ENCODE results near the gene ABCC3. TPM values are rescaled to one million over a fixed set of nuclear protein-coding genes. Genes with fewer than 3 reads are reported as not detected.

ABCC3 gene
- total RNA-seq, 2 donors from 2014 or later: 0.22 to 0.91 TPM

DNA sequence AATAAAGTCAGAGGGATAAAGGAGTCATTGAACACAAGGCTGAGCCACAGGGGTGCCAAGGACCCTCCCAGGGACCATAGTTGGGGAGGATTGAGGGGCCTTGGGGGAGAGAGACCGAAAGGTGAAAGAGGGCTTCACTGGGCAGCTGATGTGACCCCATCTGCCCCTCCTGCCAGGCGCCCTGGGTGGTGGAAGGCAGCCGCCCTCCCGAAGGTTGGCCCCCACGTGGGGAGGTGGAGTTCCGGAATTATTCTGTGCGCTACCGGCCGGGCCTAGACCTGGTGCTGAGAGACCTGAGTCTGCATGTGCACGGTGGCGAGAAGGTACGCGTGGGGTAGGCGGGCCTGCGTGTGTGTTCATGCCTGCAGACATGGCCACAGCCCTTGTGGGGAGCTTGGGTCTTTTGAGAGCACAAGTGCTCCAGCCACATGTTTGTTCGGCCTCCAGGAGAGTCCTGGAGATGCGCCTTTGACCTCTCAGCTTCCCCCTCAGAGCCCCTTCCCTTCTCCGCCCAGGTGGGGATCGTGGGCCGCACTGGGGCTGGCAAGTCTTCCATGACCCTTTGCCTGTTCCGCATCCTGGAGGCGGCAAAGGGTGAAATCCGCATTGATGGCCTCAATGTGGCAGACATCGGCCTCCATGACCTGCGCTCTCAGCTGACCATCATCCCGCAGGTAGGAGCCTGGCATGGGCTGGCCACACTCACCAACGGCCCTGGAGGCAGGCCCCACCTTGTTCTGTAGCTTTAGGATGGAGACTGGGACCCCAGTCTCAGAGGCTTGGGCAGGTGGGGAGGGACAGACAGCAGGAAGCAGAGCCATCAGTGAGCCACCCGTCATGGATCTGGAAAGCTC lies 49.0 kb downstream of the ABCC3 start:
- no peaks in the 10 kb centered on the region for H3K27me3 Mint-ChIP-seq (ENCODE audit: insufficient read depth)
- H3K4me1 Mint-ChIP-seq: peaks cover 18% of the 10 kb centered on the region
- Histone ChIP-seq H3K4me3 (ENCODE audit: low read length) (no peak overlapping the region), H3K9ac (ENCODE audit: extremely low read depth, low read length, poor library complexity, severe bottlenecking) (no peak overlapping the region), H3K4me1 (ENCODE audit: control insufficient read depth, insufficient read depth, low read length) (peaks cover 8% of the 10 kb centered on the region), H3K36me3 (ENCODE audit: control insufficient read depth, insufficient read depth, low read length) (no peaks in the 10 kb centered on the region), H3K27ac (ENCODE audit: low read depth, low read length) (no peak overlapping the region), H3K9me3 (ENCODE audit: control insufficient read depth, low read length) (no peaks in the 10 kb centered on the region), H3K27me3 (ENCODE audit: control insufficient read depth, insufficient read depth, low read length, poor library complexity, severe bottlenecking) (no peaks in the 10 kb centered on the region)
- peak overlapping the region; percentile 29 for H3K27ac Mint-ChIP-seq
- TF ChIP-seq, protein P1, sequence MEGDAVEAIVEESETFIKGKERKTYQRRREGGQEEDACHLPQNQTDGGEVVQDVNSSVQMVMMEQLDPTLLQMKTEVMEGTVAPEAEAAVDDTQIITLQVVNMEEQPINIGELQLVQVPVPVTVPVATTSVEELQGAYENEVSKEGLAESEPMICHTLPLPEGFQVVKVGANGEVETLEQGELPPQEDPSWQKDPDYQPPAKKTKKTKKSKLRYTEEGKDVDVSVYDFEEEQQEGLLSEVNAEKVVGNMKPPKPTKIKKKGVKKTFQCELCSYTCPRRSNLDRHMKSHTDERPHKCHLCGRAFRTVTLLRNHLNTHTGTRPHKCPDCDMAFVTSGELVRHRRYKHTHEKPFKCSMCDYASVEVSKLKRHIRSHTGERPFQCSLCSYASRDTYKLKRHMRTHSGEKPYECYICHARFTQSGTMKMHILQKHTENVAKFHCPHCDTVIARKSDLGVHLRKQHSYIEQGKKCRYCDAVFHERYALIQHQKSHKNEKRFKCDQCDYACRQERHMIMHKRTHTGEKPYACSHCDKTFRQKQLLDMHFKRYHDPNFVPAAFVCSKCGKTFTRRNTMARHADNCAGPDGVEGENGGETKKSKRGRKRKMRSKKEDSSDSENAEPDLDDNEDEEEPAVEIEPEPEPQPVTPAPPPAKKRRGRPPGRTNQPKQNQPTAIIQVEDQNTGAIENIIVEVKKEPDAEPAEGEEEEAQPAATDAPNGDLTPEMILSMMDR (conservative IDR thresholded peaks at IDR 0.05): no peak
- H3K4me3 Mint-ChIP-seq: no peak overlapping the region
- no peaks in the 10 kb centered on the region for H3K36me3 Mint-ChIP-seq (ENCODE audit: low read depth)
- H3K9me3 Mint-ChIP-seq: no peaks in the 10 kb centered on the region
- WGBS, 2 experiments (ENCODE audit: insufficient coverage in 1 of 2, insufficient read length in 1 of 2): 93 to 95% methylated on average over 10 to 28 of the region's 28 CpGs
- DNase-seq: no peak

DNA sequence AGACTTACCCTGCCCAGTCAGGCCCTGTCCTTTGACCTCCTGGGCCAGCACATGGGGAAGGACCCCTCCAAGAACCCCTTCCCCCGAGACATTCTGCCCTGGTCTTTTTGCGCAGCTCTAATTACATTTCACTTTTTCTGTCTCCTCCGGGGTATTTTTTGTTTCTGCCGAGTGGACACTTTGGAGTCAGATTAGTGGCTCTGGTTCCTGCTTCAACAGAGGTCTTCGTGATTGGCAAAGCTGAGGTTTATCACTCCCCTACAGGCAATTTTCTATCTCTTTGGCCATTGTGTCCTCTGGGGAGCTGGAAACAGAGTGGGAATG lies 49.6 kb downstream of the ABCC3 start:
- TF ChIP-seq, protein P1 (conservative IDR thresholded peaks at IDR 0.05): peak; percentile 13
- 94 to 97% methylated on average over 4 to 5 of the region's 5 CpGs for WGBS, 2 experiments (ENCODE audit: insufficient coverage in 1 of 2, insufficient read length in 1 of 2)
- H3K27me3 Mint-ChIP-seq (ENCODE audit: insufficient read depth): no peaks in the 10 kb centered on the region
- peaks cover 8% of the 10 kb centered on the region for H3K4me1 ChIP-seq (ENCODE audit: control insufficient read depth, insufficient read depth, low read length)
- H3K36me3 Mint-ChIP-seq (ENCODE audit: low read depth): no peaks in the 10 kb centered on the region
- DNase-seq: no peak
- H3K9me3 Mint-ChIP-seq: no peaks in the 10 kb centered on the region
- H3K27ac Mint-ChIP-seq: peak overlapping the region; percentile 65
- no peak overlapping the region for H3K9ac ChIP-seq (ENCODE audit: extremely low read depth, low read length, poor library complexity, severe bottlenecking)
- no peaks in the 10 kb centered on the region for H3K36me3 ChIP-seq (ENCODE audit: control insufficient read depth, insufficient read depth, low read length)
- H3K4me1 Mint-ChIP-seq: peaks cover 18% of the 10 kb centered on the region
- H3K27ac ChIP-seq (ENCODE audit: low read depth, low read length): no peak overlapping the region
- no peaks in the 10 kb centered on the region for H3K27me3 ChIP-seq (ENCODE audit: control insufficient read depth, insufficient read depth, low read length, poor library complexity, severe bottlenecking)
- H3K4me3 Mint-ChIP-seq: no peak overlapping the region
- H3K4me3 ChIP-seq (ENCODE audit: low read length): no peak overlapping the region
- no peaks in the 10 kb centered on the region for H3K9me3 ChIP-seq (ENCODE audit: control insufficient read depth, low read length)

DNA sequence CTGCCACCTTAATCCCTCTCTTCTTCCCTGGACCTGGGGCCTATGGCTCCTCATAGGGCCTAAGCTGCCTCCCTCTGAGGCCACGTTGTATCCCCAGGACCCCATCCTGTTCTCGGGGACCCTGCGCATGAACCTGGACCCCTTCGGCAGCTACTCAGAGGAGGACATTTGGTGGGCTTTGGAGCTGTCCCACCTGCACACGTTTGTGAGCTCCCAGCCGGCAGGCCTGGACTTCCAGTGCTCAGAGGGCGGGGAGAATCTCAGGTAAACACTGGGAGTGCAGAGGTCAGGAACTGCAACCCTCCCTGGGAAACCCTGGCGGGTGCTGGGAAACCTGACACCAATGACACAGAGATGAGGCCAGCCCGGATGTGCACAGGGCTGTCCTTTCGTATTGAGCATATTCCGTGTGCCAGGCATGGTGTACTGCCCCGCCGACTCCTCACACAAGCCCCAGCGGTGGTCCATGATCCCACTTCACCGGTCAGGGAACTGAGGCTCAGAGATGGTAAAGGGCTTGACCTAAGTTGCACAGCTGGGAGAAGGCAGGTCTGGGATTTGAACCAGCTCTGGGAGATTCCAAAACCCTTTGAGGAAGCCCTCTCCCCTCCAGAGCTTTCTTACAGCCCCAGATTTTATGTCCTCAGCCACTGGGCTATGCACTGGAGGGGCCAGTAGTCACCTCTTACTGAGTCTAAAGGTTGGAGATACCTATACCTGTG lies 50.1 kb downstream of the ABCC3 start:
- Mint-ChIP-seq H3K4me3 (no peak overlapping the region), H3K9me3 (no peaks in the 10 kb centered on the region), H3K27ac (peak overlapping the region; percentile 65), H3K4me1 (peaks cover 18% of the 10 kb centered on the region), H3K27me3 (ENCODE audit: insufficient read depth) (no peaks in the 10 kb centered on the region), H3K36me3 (ENCODE audit: low read depth) (no peaks in the 10 kb centered on the region)
- TF ChIP-seq, protein P1 (conservative IDR thresholded peaks at IDR 0.05): no peak
- DNase-seq: peak; percentile 79
- no peak overlapping the region for H3K9ac ChIP-seq (ENCODE audit: extremely low read depth, low read length, poor library complexity, severe bottlenecking)
- H3K4me1 ChIP-seq (ENCODE audit: control insufficient read depth, insufficient read depth, low read length): peaks cover 8% of the 10 kb centered on the region
- H3K9me3 ChIP-seq (ENCODE audit: control insufficient read depth, low read length): no peaks in the 10 kb centered on the region
- no peak overlapping the region for H3K27ac ChIP-seq (ENCODE audit: low read depth, low read length)
- H3K27me3 ChIP-seq (ENCODE audit: control insufficient read depth, insufficient read depth, low read length, poor library complexity, severe bottlenecking): no peaks in the 10 kb centered on the region
- 81 to 83% methylated on average over 15 of the region's 15 CpGs for WGBS, 2 experiments (ENCODE audit: insufficient coverage in 1 of 2, insufficient read length in 1 of 2)
- no peaks in the 10 kb centered on the region for H3K36me3 ChIP-seq (ENCODE audit: control insufficient read depth, insufficient read depth, low read length)
- H3K4me3 ChIP-seq (ENCODE audit: low read length): no peak overlapping the region
